GM18858 (cell line): Measurements from ENCODE around the gene BCL3.

Experiments
- ATAC-seq: cut with Tn5 transposase; IDR thresholded peaks from one replicate; pipeline ENCODE4 v1.9.1; 2021; ENCODE audit not compliant: unreplicated experiment

Gene BCL3

GRCh38 chr19:44785271-44785670 lies 36.8 kb downstream of the BCL3 start:
- ATAC-seq = no peak

- no peak for ATAC-seq
These were observed 37.5 kb downstream of the BCL3 start for GRCh38 chr19:44785993-44786392.

- ATAC-seq = no peak
These were observed 40.5 kb downstream of the BCL3 start for GRCh38 chr19:44788971-44789370.

GRCh38 chr19:44789943-44790483 lies 41.5 kb downstream of the BCL3 start:
- no peak for ATAC-seq

GRCh38 chr19:44792281-44792680 lies 43.8 kb downstream of the BCL3 start:
- ATAC-seq = no peak

- no peak for ATAC-seq
These were observed 46.1 kb downstream of the BCL3 start for GRCh38 chr19:44794610-44795009.

GRCh38 chr19:44795398-44795987 lies 47.0 kb downstream of the BCL3 start:
- ATAC-seq = no peak

- ATAC-seq = no peak
These were observed 48.2 kb downstream of the BCL3 start for GRCh38 chr19:44796701-44797115.

- no peak for ATAC-seq
These were observed 51.3 kb downstream of the BCL3 start for GRCh38 chr19:44799627-44800346.

- no peak for ATAC-seq
These were observed 52.0 kb downstream of the BCL3 start for GRCh38 chr19:44800461-44800860.

- ATAC-seq = no peak
These were observed 55.2 kb downstream of the BCL3 start for GRCh38 chr19:44803442-44804428.

GRCh38 chr19:44806291-44806690 lies 57.8 kb downstream of the BCL3 start:
- ATAC-seq = no peak

- no peak for ATAC-seq
These were observed 58.7 kb downstream of the BCL3 start for GRCh38 chr19:44807162-44807561.

- no peak for ATAC-seq
These were observed 59.3 kb downstream of the BCL3 start for GRCh38 chr19:44807652-44808462.

- no peak for ATAC-seq
These were observed 60.2 kb downstream of the BCL3 start, which contains the start of gene BCAM for GRCh38 chr19:44808463-44809371. Gene BCAM, plus strand, starts transcription at chr19:44809103. Its CDS starts 22 bp downstream, at chr19:44809125.
